ENCODE measurements around the gene CTNNBIP1. TPM values are rescaled to one million over a fixed set of nuclear protein-coding genes. Genes with fewer than 3 reads are reported as not detected.

Gene CTNNBIP1
- total RNA-seq, 1 experiment from 2014 or later: 14.6 TPM

GRCh38 chr1:9874412-9874811, 35.7 kb downstream of the CTNNBIP1 start:
- H3K27me3 ChIP-seq (replicated peaks; ENCODE audit: insufficient read depth, low read depth, low read length, poor library complexity): no peaks in the 10 kb centered on the region
- CTCF ChIA-PET: no interaction called here
- H3K36me3 ChIP-seq (ENCODE audit: insufficient read depth, low read length, poor library complexity, severe bottlenecking): no peaks in the 10 kb centered on the region
- H3K9me3 ChIP-seq (ENCODE audit: low read depth, low read length, poor library complexity, severe bottlenecking): no peaks in the 10 kb centered on the region
- H3K4me3 ChIP-seq (ENCODE audit: low read depth, low read length, poor library complexity, severe bottlenecking): no peak overlapping the region
- intact Hi-C loops (cut with micrococcal nuclease; ENCODE audit: unreplicated experiment): no loop called here
- no TSS peak for BruUV-seq (replicated peaks)
- TF ChIP-seq CTCF (conservative IDR thresholded peaks at IDR 0.05; ENCODE audit: low read depth, low read length) (no peak), EZH2 (IDR thresholded peaks at IDR 0.05; ENCODE audit: borderline replicate concordance, low read depth, low read length, poor library complexity, severe bottlenecking) (no peak)
- POLR2A ChIA-PET (ENCODE audit: low non-redundant PET): no interaction called here
- H3K4me1 ChIP-seq (ENCODE audit: insufficient read depth, low read length, poor library complexity, severe bottlenecking): peaks cover 10% of the 10 kb centered on the region
- no peak overlapping the region for H3K27ac ChIP-seq (ENCODE audit: low read depth, low read length, poor library complexity, severe bottlenecking)
- DNase-seq (ENCODE audit: low spot score): no peak

- Histone ChIP-seq H3K9me3 (ENCODE audit: low read depth, low read length, poor library complexity, severe bottlenecking) (no peaks in the 10 kb centered on the region), H3K4me3 (ENCODE audit: low read depth, low read length, poor library complexity, severe bottlenecking) (no peak overlapping the region), H3K36me3 (ENCODE audit: insufficient read depth, low read length, poor library complexity, severe bottlenecking) (no peaks in the 10 kb centered on the region), H3K27me3 (replicated peaks; ENCODE audit: insufficient read depth, low read depth, low read length, poor library complexity) (no peaks in the 10 kb centered on the region), H3K27ac (ENCODE audit: low read depth, low read length, poor library complexity, severe bottlenecking) (no peak overlapping the region), H3K4me1 (ENCODE audit: insufficient read depth, low read length, poor library complexity, severe bottlenecking) (peaks cover 10% of the 10 kb centered on the region)
- intact Hi-C loops (cut with micrococcal nuclease; ENCODE audit: unreplicated experiment): no loop called here
- peak; percentile 0 for DNase-seq (ENCODE audit: low spot score)
- POLR2A ChIA-PET (ENCODE audit: low non-redundant PET): no interaction called here
- TF ChIP-seq EZH2 (IDR thresholded peaks at IDR 0.05; ENCODE audit: borderline replicate concordance, low read depth, low read length, poor library complexity, severe bottlenecking) (no peak), CTCF (conservative IDR thresholded peaks at IDR 0.05; ENCODE audit: low read depth, low read length) (no peak)
- BruUV-seq (replicated peaks): no TSS peak
- CTCF ChIA-PET: no interaction called here
Measured at GRCh38 chr1:9873992-9874391, 36.1 kb downstream of the CTNNBIP1 start.

- Histone ChIP-seq H3K4me1 (ENCODE audit: insufficient read depth, low read length, poor library complexity, severe bottlenecking) (peaks cover 10% of the 10 kb centered on the region), H3K27ac (ENCODE audit: low read depth, low read length, poor library complexity, severe bottlenecking) (no peak overlapping the region), H3K36me3 (ENCODE audit: insufficient read depth, low read length, poor library complexity, severe bottlenecking) (no peaks in the 10 kb centered on the region), H3K27me3 (replicated peaks; ENCODE audit: insufficient read depth, low read depth, low read length, poor library complexity) (no peaks in the 10 kb centered on the region), H3K4me3 (ENCODE audit: low read depth, low read length, poor library complexity, severe bottlenecking) (no peak overlapping the region), H3K9me3 (ENCODE audit: low read depth, low read length, poor library complexity, severe bottlenecking) (no peaks in the 10 kb centered on the region)
- intact Hi-C loops (cut with micrococcal nuclease; ENCODE audit: unreplicated experiment): no loop called here
- ChIA-PET CTCF (interaction anchor here (0.6 kb wide), 1 partner anchor 11 kb away, joined by 3 read pairs; no protein-coding TSS in a partner anchor), POLR2A (ENCODE audit: low non-redundant PET) (interaction anchor here (0.5 kb wide), 1 partner anchor 205 kb away, joined by 6 read pairs; no protein-coding TSS in a partner anchor)
- no TSS peak for BruUV-seq (replicated peaks)
- no peak for DNase-seq (ENCODE audit: low spot score)
- TF ChIP-seq CTCF (conservative IDR thresholded peaks at IDR 0.05; ENCODE audit: low read depth, low read length) (no peak), EZH2 (IDR thresholded peaks at IDR 0.05; ENCODE audit: borderline replicate concordance, low read depth, low read length, poor library complexity, severe bottlenecking) (no peak)
Measured at GRCh38 chr1:9873385-9873784, 36.7 kb downstream of the CTNNBIP1 start.

Data from A673 (cell line).